ENCODE measurements around the gene CYRIA.

Gene CYRIA

GRCh38 chr2:16693854-16694253 is 28.2 kb upstream of the CYRIA start:
- DNase-seq (ENCODE audit: low read depth): no peak
- TF ChIP-seq, protein P1, sequence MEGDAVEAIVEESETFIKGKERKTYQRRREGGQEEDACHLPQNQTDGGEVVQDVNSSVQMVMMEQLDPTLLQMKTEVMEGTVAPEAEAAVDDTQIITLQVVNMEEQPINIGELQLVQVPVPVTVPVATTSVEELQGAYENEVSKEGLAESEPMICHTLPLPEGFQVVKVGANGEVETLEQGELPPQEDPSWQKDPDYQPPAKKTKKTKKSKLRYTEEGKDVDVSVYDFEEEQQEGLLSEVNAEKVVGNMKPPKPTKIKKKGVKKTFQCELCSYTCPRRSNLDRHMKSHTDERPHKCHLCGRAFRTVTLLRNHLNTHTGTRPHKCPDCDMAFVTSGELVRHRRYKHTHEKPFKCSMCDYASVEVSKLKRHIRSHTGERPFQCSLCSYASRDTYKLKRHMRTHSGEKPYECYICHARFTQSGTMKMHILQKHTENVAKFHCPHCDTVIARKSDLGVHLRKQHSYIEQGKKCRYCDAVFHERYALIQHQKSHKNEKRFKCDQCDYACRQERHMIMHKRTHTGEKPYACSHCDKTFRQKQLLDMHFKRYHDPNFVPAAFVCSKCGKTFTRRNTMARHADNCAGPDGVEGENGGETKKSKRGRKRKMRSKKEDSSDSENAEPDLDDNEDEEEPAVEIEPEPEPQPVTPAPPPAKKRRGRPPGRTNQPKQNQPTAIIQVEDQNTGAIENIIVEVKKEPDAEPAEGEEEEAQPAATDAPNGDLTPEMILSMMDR (IDR thresholded peaks at IDR 0.05; ENCODE audit: low read depth, low read length, missing control alignments): no peak
- H3K4me3 ChIP-seq (ENCODE audit: low read depth, low read length): no peak overlapping the region
- in situ Hi-C loops (cut with HindIII; ENCODE audit: low sequenced_read_pairs): no loop called here

DNA sequence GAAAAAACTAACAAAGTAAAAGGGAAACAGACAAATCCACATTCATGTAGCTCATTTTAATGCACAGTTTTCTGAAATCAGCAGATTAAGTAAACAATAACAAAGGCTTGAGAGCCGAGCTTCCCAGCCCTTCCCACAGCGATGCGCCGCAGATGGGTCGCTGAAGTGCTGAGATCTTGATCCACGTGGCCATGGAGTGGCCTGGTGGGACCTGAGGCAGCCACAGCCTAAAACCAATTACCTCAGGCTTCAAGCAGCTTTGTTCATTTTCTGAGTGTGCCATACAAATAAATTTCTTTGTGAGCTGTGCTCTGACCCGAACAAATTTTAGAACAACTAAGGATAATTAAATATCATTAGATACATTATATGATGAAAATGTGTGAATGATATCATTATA is 25.6 kb upstream of the CYRIA start:
- in situ Hi-C loops (cut with HindIII; ENCODE audit: low sequenced_read_pairs): no loop called here
- no peak overlapping the region for H3K4me3 ChIP-seq (ENCODE audit: low read depth, low read length)
- TF ChIP-seq, protein P1 (IDR thresholded peaks at IDR 0.05; ENCODE audit: low read depth, low read length, missing control alignments): no peak
- no peak for DNase-seq (ENCODE audit: low read depth)

GRCh38 chr2:16687955-16688354 is 22.3 kb upstream of the CYRIA start:
- TF ChIP-seq, protein P1 (IDR thresholded peaks at IDR 0.05; ENCODE audit: low read depth, low read length, missing control alignments): no peak
- DNase-seq (ENCODE audit: low read depth): no peak
- in situ Hi-C loops (cut with HindIII; ENCODE audit: low sequenced_read_pairs): no loop called here
- H3K4me3 ChIP-seq (ENCODE audit: low read depth, low read length): no peak overlapping the region

DNA sequence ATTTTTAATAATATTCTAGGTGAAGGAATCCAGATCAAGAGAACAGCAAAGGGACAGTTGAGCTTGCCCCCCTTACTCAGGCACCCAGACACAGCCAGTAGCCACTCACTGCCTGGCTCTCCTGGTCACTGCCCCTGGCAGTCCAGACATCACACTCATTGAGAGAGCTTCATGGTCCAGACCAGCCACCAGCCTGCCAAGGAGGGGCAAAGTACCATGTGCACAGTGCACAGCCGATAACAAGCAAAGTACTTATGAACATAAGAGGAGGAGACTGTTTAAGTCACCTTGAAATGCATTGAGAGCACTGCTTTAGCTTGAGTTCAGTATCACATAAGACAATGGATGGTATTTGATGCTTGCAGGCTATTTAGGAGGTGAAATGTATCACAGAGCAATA is 21.6 kb upstream of the CYRIA start:
- no peak for DNase-seq (ENCODE audit: low read depth)
- H3K4me3 ChIP-seq (ENCODE audit: low read depth, low read length): no peak overlapping the region
- in situ Hi-C loops (cut with HindIII; ENCODE audit: low sequenced_read_pairs): no loop called here
- TF ChIP-seq, protein P1 (IDR thresholded peaks at IDR 0.05; ENCODE audit: low read depth, low read length, missing control alignments): no peak

DNA sequence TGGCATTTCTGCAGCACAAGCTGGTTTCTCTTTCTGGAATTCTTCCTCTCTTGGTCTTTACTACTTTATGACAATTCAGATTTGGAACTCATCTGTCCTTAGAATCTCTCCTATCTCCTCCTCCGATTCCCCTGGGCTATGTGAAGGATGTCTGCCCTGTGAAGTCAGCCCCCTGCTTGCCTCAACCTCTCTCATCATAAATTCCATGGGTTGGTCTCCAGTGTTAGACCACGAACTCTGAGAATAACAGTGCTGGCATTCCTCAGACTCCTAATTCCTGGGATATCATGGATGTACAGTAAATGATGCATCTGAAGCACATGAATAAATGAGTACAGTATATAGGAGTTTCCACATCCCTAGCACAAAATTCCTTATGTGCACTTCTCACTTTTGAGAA is 21.0 kb upstream of the CYRIA start:
- DNase-seq (ENCODE audit: low read depth): no peak
- in situ Hi-C loops (cut with HindIII; ENCODE audit: low sequenced_read_pairs): no loop called here
- TF ChIP-seq, protein P1 (IDR thresholded peaks at IDR 0.05; ENCODE audit: low read depth, low read length, missing control alignments): no peak
- H3K4me3 ChIP-seq (ENCODE audit: low read depth, low read length): no peak overlapping the region

DNA sequence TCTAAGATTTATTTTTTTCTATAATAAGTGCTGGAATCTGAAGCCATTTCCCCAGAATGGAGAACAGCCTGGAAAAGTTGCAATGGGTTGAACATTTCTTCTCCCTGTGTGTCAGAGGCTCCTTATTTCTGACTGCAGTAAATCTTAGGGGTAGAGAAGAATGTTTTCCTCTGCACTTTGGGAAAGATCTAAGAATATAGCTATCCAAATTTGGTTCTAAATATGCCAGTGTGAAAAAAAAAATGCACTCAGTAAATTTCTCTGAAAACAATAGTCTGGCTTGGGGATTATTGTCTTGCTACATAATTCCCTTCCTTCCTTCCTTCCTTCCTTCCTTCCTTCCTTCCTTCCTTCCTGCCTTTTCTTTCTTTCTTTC is 19.7 kb upstream of the CYRIA start:
- TF ChIP-seq, protein P1 (IDR thresholded peaks at IDR 0.05; ENCODE audit: low read depth, low read length, missing control alignments): no peak
- no peak overlapping the region for H3K4me3 ChIP-seq (ENCODE audit: low read depth, low read length)
- no peak for DNase-seq (ENCODE audit: low read depth)
- in situ Hi-C loops (cut with HindIII; ENCODE audit: low sequenced_read_pairs): no loop called here
